Muscle layer of duodenum (tissue), 2 donors: ENCODE measurements around the gene ZNF821.

Experiments
- H3K27ac ChIP-seq: one replicate; pipeline ENCODE4 v1.7.0; 2013; ENCODE audit warnings: mild to moderate bottlenecking, low read length
- H3K27me3 ChIP-seq: one replicate; pipeline ENCODE4 v1.7.0; 2013; ENCODE audit warnings: low read depth, mild to moderate bottlenecking, control low read depth, low read length
- H3K36me3 ChIP-seq, 2 donors: one replicate each; pipeline ENCODE4 v1.7.0; 2013; ENCODE audit warnings: low read length in 2 of 2, control low read depth in 1 of 2, mild to moderate bottlenecking in 1 of 2; ENCODE audit not compliant: insufficient read depth in 2 of 2, control insufficient read depth in 1 of 2
- H3K4me1 ChIP-seq, 2 donors: one replicate each; pipeline ENCODE4 v1.7.0; 2013; ENCODE audit warnings: low read length in 2 of 2, mild to moderate bottlenecking in 2 of 2, control low read depth in 1 of 2, moderate library complexity in 1 of 2; ENCODE audit not compliant: insufficient read depth in 2 of 2, control insufficient read depth in 1 of 2
- H3K4me3 ChIP-seq, 2 donors: one replicate each; pipeline ENCODE4 v1.7.0; 2013; ENCODE audit warnings: low read length in 2 of 2, low read depth in 1 of 2, mild to moderate bottlenecking in 1 of 2
- H3K9me3 ChIP-seq, 2 donors: one replicate each; pipeline ENCODE4 v1.7.0; 2013; ENCODE audit warnings: low read length in 2 of 2, control low read depth in 1 of 2, mild to moderate bottlenecking in 1 of 2; ENCODE audit not compliant: control insufficient read depth in 1 of 2
- donor health status: healthy.

The ZNF821 gene

DNA sequence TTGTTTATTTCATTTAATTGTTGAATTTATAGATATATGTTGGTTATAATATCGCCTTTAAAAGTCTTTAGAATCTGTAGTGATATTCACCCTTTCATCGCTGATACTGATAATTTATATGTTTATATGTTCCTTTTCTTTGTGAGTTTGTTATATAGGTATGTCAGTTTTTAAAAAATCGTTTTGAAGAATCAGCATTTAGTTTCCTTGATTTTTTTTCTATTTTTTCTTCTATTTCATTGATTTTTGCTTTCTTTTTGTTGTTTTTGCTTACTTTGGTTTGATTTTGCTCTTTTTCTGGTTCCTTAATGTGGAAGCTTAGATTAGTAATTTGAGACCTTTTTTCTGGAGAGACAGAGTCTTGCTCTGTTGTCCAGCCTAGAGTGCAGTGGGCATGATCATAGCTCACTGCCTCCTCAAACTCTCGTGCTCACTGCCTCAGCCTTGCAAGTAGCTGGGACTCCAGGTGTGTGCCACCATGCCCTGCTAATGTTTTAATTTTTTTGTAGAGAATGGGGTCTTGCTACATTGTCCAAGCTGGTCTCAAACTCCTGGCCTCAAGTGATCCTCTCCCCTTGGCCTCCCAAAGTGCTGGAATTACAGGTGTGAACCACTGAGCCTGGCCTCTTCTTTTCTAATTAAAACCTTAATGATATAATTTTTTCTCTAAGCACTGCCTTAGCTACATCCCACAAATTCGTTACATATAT, 18.8 kb upstream of the ZNF821 start:
- H3K4me3 ChIP-seq = no peak overlapping the region
- H3K27ac ChIP-seq = no peak overlapping the region

DNA sequence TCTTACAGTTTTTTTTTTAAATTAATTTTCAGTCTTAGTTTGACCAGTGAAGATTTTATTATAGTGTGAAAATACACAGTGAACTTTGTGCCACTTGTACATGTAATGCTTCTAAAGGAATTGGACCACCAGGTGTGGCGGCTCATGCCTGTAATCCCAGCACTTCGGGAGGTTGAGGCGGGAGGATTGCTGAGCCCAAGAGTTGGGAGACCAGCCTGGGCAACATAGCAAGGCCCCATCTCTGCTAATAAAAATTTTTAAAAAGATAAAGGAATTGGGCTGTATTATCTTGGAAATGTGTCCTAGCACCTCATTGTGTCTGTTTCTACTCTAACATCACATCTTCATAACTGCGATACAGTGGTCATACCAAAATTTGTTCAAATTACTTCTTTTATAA, 15.2 kb upstream of the ZNF821 start:
- H3K27me3 ChIP-seq = no peaks in the 10 kb centered on the region
- peaks cover 0 to 5% of the 10 kb centered on the region in 2 donors for H3K36me3 ChIP-seq
- no peak overlapping the region for H3K27ac ChIP-seq
- H3K4me1 ChIP-seq = peaks cover 0 to 25% of the 10 kb centered on the region in 2 donors
- H3K4me3 ChIP-seq = no peak overlapping the region
- H3K9me3 ChIP-seq = no peaks in the 10 kb centered on the region

More for the DNA sequence above, 18.8 kb upstream of the ZNF821 start:
- Histone ChIP-seq H3K27me3 (no peaks in the 10 kb centered on the region), H3K9me3 (no peaks in the 10 kb centered on the region), H3K4me1 (peaks cover 0 to 13% of the 10 kb centered on the region in 2 donors), H3K36me3 (no peaks in the 10 kb centered on the region)

DNA sequence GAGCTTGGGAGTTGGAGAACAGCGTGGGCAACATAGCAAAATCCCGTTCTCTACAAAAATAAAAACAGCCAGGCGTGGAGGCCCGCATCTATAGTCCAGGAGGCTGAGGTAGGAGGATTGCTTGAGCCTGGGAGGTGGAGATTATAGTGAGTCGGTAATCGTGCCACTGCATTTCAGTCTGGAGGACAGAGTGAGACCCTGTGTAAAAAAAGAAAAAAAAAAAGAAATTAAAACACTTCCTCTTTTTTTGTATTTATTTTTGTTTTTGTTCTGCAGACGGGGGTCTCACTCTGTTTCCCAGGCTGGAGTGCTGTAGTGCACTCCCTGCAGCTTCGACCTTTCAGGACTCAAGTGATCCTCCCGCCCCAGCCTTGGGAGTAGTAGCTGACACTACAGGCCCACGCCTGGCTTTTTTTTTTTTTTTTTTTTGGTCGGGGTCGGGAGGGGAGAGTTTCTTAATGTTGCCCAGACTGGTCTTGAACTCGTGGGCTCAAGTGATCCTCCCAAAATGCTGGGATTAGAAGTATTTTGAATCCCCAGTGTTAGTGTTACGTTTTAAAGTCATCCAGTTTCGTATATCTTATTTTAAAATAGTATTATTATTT, 12.9 kb upstream of the ZNF821 start:
- Histone ChIP-seq H3K4me1 (peaks cover 0 to 25% of the 10 kb centered on the region in 2 donors), H3K9me3 (no peaks in the 10 kb centered on the region), H3K27ac (peak overlapping the region; percentile 99), H3K27me3 (no peaks in the 10 kb centered on the region), H3K4me3 (peak overlapping the region; percentile 81 to 92), H3K36me3 (peaks cover 0 to 5% of the 10 kb centered on the region in 2 donors)

DNA sequence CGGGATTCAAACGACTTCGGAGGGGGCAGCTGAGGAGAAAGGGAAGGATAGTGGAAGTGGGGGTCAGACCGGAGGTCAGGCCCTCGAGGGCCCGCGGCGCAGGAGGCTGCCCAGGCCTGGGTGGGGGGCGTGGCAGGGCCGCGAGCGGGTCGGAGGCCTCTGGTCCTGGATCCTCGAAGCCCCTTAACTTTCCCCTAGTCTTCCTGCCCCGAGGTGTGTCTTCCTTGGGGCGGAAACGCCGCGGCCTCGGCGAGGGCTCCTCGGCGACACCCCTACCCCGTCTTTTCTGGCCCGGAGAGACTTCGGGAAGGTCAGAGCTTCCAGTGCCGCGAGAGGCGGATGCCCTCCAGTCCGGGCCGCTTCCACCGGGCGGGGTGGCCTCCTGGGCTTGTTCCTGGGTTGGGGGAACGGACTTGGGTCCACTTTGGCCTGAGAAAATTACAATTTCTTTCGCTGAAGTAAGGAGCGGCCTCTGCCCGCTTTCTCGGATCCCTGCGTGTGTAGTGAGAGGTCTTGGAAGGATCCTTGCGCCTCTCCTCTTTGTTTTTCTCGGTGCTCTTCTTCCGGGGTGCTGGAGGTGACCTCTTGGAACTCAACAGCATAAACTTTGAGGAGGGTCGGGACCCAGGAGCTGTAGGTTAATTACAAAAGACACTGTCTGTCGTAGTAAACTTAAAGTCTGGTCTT, 11.8 kb upstream of the ZNF821 start:
- H3K27me3 ChIP-seq = no peaks in the 10 kb centered on the region
- peak overlapping the region; percentile 81 to 92 for H3K4me3 ChIP-seq
- H3K4me1 ChIP-seq = peaks cover 0 to 25% of the 10 kb centered on the region in 2 donors
- peak overlapping the region; percentile 99 for H3K27ac ChIP-seq
- H3K36me3 ChIP-seq = peaks cover 0 to 5% of the 10 kb centered on the region in 2 donors
- no peaks in the 10 kb centered on the region for H3K9me3 ChIP-seq

DNA sequence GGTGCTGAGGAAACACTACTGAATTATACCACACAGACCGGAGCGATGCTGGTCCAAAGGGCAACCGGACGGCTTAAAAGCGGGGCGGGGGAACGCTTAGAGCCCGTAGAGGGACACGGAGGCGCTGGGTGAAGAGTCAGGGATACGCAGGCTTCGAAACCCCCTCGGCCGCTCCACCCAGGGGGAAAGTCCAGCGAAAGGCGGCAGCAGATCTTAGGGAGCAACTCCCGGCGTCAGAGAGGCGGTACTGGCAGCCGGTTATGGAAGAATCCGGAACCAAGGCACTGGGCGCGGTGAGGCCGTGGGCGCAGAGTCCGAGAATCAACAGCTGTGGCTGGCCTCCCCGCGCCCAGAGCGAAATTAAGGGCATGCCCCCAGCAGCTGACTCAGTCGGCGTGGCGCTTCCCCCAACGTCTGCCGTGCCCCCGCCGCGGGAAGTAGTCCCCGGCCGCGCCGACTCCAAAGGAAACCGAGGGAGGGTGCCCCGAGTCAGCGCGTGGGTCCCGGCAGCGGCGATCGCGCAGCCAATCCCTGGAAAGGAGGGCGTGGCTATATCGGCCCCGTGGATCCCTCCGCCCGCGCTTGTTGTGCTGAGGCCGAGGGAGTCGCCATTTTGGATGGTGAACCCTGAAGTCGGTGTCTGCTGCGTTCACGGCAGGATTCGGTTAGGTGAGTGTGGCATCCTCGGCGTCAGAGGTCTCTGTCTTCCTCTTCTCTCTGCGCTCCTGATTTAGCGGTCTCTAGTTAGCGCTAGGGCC, 11.1 kb upstream of the ZNF821 start, which contains the start of gene IST1:
Gene IST1, plus strand, starts transcription at position 611 of the 758 bp plus-strand sequence. CDS start 20,110 bp downstream, outside the sequence.
- H3K27me3 ChIP-seq = no peaks in the 10 kb centered on the region
- peak within 1 kb of the TSS; percentile 99 for H3K27ac ChIP-seq
- no peaks in the 10 kb centered on the region for H3K9me3 ChIP-seq
- peaks cover 0 to 5% of the 10 kb centered on the region in 2 donors for H3K36me3 ChIP-seq
- H3K4me1 ChIP-seq = peaks cover 0 to 25% of the 10 kb centered on the region in 2 donors
- H3K4me3 ChIP-seq = peak within 1 kb of the TSS; percentile 81 to 92

GRCh38 chr16:71894229-71894920, 10.4 kb upstream of the ZNF821 start:
- H3K9me3 ChIP-seq = no peaks in the 10 kb centered on the region
- peak overlapping the region; percentile 99 for H3K27ac ChIP-seq
- no peaks in the 10 kb centered on the region for H3K27me3 ChIP-seq
- H3K4me3 ChIP-seq = peak overlapping the region; percentile 81 to 92
- peaks cover 0 to 23% of the 10 kb centered on the region in 2 donors for H3K4me1 ChIP-seq
- H3K36me3 ChIP-seq = peaks cover 0 to 5% of the 10 kb centered on the region in 2 donors

GRCh38 chr16:71893888-71894228, 9.9 kb upstream of the ZNF821 start:
- Histone ChIP-seq H3K36me3 (peaks cover 0 to 5% of the 10 kb centered on the region in 2 donors), H3K4me1 (peaks cover 0 to 18% of the 10 kb centered on the region in 2 donors), H3K27me3 (no peaks in the 10 kb centered on the region), H3K4me3 (peak overlapping the region; percentile 81 to 92), H3K9me3 (no peaks in the 10 kb centered on the region), H3K27ac (peak overlapping the region; percentile 99)

DNA sequence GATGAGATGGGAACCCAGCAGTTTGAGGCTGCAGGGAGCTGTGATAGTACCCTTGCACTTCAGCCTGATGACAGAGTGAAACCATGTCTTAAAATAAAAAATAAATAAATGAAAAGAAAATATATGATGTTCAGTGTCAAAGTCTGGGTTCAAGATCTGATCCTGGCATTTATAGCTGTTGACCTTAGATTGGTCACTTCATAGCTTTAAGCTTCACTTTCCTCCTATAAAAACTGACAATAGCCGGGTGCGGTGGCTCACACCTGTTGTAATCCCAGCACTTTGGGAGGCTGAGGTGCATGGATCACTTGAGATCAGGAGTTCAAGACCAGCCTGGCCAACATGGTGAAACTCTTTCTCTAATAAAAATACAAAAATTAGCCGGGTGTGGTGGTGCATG, 5.2 kb upstream of the ZNF821 start:
- Histone ChIP-seq H3K4me3 (no peak overlapping the region), H3K4me1 (no peaks in the 10 kb centered on the region), H3K36me3 (no peaks in the 10 kb centered on the region), H3K27ac (no peak overlapping the region), H3K9me3 (no peaks in the 10 kb centered on the region), H3K27me3 (no peaks in the 10 kb centered on the region)

GRCh38 chr16:71885261-71885650, 1.3 kb upstream of the ZNF821 start:
- H3K27ac ChIP-seq = no peak overlapping the region
- H3K27me3 ChIP-seq = no peaks in the 10 kb centered on the region
- no peaks in the 10 kb centered on the region for H3K9me3 ChIP-seq
- H3K36me3 ChIP-seq = peaks cover 0 to 3% of the 10 kb centered on the region in 2 donors
- no peak overlapping the region for H3K4me3 ChIP-seq
- peaks cover 5 to 9% of the 10 kb centered on the region in 2 donors for H3K4me1 ChIP-seq

- Histone ChIP-seq H3K4me3 (peak overlapping the region; percentile 83 to 90), H3K4me1 (peaks cover 5 to 9% of the 10 kb centered on the region in 2 donors), H3K27me3 (no peaks in the 10 kb centered on the region), H3K36me3 (peaks cover 10 to 16% of the 10 kb centered on the region in 2 donors), H3K27ac (peak overlapping the region; percentile 27), H3K9me3 (no peaks in the 10 kb centered on the region)
Measured at GRCh38 chr16:71883168-71883848, 674 bp downstream of the ZNF821 start.
